CD4-positive, alpha-beta T cell (primary cell): ENCODE measurements around the gene CCDC3. TPM values are rescaled to one million over a fixed set of nuclear protein-coding genes. Genes with fewer than 3 reads are reported as not detected.

Source experiments
- ATAC-seq: fragments of 200-7000 bp; cut with Tn5 transposase; one replicate; pipeline ENCODE4 v1.10.0; 2022; ENCODE audit warnings: mild to moderate bottlenecking; ENCODE audit not compliant: poor library complexity
- CTCF ChIA-PET: fragments of 350-600 bp; sonication (Branson Sonifier 250); formaldehyde crosslinking; loops from one replicate; lab custom pipeline; 2021; ENCODE audit warnings: antibody characterized with exemption, inconsistent platforms; lab: Charles Lee
- POLR2A ChIA-PET: fragments of 350-600 bp; sonication (Branson Sonifier 250); formaldehyde crosslinking; loops from one replicate; lab custom pipeline; 2021; ENCODE audit warnings: antibody characterized with exemption, inconsistent platforms; lab: Charles Lee
- DNase-seq, 14 experiments: peaks; one replicate each; pipeline ENCODE4 v3.0.0-alpha.2; 2013 to 2020; ENCODE audit warnings: mixed read lengths in 2 of 14
- H3K27ac ChIP-seq, 2 donors: one replicate each; pipeline versions ENCODE4 v1.5.1 to v1.7.0; 2013; ENCODE audit warnings: low read length in 2 of 2, low read depth in 1 of 2, mild to moderate bottlenecking in 1 of 2
- H3K27me3 ChIP-seq, 2 experiments: 1 replicate in 1 of 2; 2 replicates in 1 of 2; pipeline versions ENCODE4 v1.6.1 to v1.7.0; 2013; ENCODE audit warnings: low read length in 2 of 2, control low read depth in 1 of 2, mild to moderate bottlenecking in 1 of 2, moderate library complexity in 1 of 2; ENCODE audit not compliant: insufficient read depth in 2 of 2, control insufficient read depth in 1 of 2
- H3K36me3 ChIP-seq: one replicate; pipeline ENCODE4 v1.6.1; 2013; ENCODE audit warnings: low read length, control low read depth; ENCODE audit not compliant: insufficient read depth
- H3K4me1 ChIP-seq: one replicate; pipeline ENCODE4 v1.6.1; 2013; ENCODE audit warnings: low read length, control low read depth; ENCODE audit not compliant: insufficient read depth
- H3K4me3 ChIP-seq: one replicate; pipeline ENCODE4 v1.5.1; 2013; ENCODE audit warnings: mild to moderate bottlenecking, low read length, moderate library complexity
- H3K9me3 ChIP-seq, 2 experiments: 1 replicate in 1 of 2; 2 replicates in 1 of 2; pipeline versions ENCODE4 v1.6.1 to v1.7.0; 2013; ENCODE audit warnings: low read length in 2 of 2, mild to moderate bottlenecking in 2 of 2, control low read depth in 1 of 2, moderate library complexity in 1 of 2; ENCODE audit not compliant: control insufficient read depth in 1 of 2, insufficient read depth in 1 of 2
- H3K27ac Mint-ChIP-seq: one replicate; pipeline ENCODE4 v1.8.0; 2020; ENCODE audit warnings: mixed read lengths
- H3K27me3 Mint-ChIP-seq: one replicate; pipeline ENCODE4 v1.8.0; 2021; ENCODE audit warnings: mixed read lengths
- H3K36me3 Mint-ChIP-seq: one replicate; pipeline ENCODE4 v1.8.0; 2021; ENCODE audit warnings: low read depth, mixed read lengths
- H3K4me1 Mint-ChIP-seq: one replicate; pipeline ENCODE4 v1.8.0; 2021; ENCODE audit warnings: low read depth, mixed read lengths
- H3K4me3 Mint-ChIP-seq: one replicate; pipeline ENCODE4 v1.8.0; 2020; ENCODE audit warnings: mild to moderate bottlenecking, mixed read lengths
- H3K9me3 Mint-ChIP-seq: one replicate; pipeline ENCODE4 v1.8.0; 2020; ENCODE audit warnings: mixed read lengths
- intact Hi-C, 2 experiments: fragments of 100-400 bp; cut with DNase I in 1 of 2; cut with micrococcal nuclease in 1 of 2; formaldehyde crosslinking; loops; one replicate each; pipeline versions ENCODE4 v1.15.1 to v1.9.0; 2023 to 2025; cut with DNase I, micrococcal nuclease
- total RNA-seq, 174 experiments: library from RNA in 2 of 174; stranded (reverse) in 2 of 174; gene quantifications; one replicate each; pipeline ENCODE4 v1.2.3 and lab custom pipeline; 2021 to 2026
- TF ChIP-seq, protein P1 (sequence below): fragments of 200-600 bp; IDR thresholded peaks from one replicate; pipeline ENCODE4 v1.8.0; 2022; ENCODE audit warnings: antibody characterized with exemption, mild to moderate bottlenecking

The CCDC3 gene
- total RNA-seq, 2 experiments from 2014 or later = 0.08 TPM; not detected in 1

DNA sequence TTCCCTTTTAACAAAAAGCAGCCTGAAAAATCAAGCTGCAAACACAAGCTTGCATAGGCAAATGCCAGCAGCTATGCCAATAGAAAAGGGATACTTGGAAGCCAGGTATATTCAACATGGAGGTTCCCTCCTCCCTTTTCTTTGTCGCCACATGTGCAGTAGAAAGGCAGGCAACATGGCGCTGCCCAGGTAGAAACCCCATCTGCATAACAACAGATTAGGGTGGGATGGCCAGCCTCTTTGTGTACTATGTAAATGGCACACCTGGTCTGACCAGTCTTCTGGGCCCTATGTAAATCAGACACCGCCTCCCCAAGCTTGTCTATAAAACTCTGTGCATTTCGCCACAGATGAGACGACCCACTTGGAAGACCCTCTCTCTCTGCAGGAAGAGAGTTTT lies 58.1 kb downstream of the CCDC3 start:
- H3K4me1 ChIP-seq = no peaks in the 10 kb centered on the region
- H3K27ac Mint-ChIP-seq = no peak overlapping the region
- no peaks in the 10 kb centered on the region for H3K9me3 ChIP-seq
- TF ChIP-seq, protein P1, sequence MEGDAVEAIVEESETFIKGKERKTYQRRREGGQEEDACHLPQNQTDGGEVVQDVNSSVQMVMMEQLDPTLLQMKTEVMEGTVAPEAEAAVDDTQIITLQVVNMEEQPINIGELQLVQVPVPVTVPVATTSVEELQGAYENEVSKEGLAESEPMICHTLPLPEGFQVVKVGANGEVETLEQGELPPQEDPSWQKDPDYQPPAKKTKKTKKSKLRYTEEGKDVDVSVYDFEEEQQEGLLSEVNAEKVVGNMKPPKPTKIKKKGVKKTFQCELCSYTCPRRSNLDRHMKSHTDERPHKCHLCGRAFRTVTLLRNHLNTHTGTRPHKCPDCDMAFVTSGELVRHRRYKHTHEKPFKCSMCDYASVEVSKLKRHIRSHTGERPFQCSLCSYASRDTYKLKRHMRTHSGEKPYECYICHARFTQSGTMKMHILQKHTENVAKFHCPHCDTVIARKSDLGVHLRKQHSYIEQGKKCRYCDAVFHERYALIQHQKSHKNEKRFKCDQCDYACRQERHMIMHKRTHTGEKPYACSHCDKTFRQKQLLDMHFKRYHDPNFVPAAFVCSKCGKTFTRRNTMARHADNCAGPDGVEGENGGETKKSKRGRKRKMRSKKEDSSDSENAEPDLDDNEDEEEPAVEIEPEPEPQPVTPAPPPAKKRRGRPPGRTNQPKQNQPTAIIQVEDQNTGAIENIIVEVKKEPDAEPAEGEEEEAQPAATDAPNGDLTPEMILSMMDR = no peak
- CTCF ChIA-PET = interaction anchor here (0.6 kb wide), 1 partner anchor 98 kb away, joined by 3 read pairs; no protein-coding TSS in a partner anchor
- no peak overlapping the region for H3K27ac ChIP-seq
- DNase-seq = no peak
- no peaks in the 10 kb centered on the region for H3K9me3 Mint-ChIP-seq
- H3K4me1 Mint-ChIP-seq = no peaks in the 10 kb centered on the region
- ATAC-seq = no peak
- POLR2A ChIA-PET = no interaction called here
- H3K36me3 Mint-ChIP-seq = no peaks in the 10 kb centered on the region
- peaks cover 19% of the 10 kb centered on the region for H3K27me3 Mint-ChIP-seq
- no peaks in the 10 kb centered on the region for H3K36me3 ChIP-seq
- no peak overlapping the region for H3K4me3 Mint-ChIP-seq
- intact Hi-C loops = no loop called here
- no peaks in the 10 kb centered on the region for H3K27me3 ChIP-seq
- no peak overlapping the region for H3K4me3 ChIP-seq

DNA sequence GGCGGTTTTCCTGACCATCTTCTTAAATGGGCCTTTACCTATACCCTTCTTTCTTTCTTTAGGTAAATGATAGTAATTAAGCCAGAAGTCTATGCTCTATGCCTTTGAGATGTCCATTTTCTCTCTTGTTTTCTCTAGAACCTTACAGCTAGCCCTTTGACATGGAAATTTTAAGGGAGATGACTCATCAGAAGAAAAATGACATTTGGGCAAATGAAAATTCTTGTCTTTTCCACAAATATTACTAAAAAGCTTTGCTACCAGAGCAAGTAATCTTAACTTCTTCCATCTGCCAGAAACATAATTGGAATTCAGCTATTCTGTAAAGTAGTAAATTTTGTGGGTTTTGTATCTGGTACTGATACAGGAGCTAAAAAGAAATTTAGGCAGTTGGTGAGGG lies 59.5 kb downstream of the CCDC3 start:
- H3K27me3 Mint-ChIP-seq = peaks cover 29% of the 10 kb centered on the region
- POLR2A ChIA-PET = no interaction called here
- no peak overlapping the region for H3K4me3 Mint-ChIP-seq
- TF ChIP-seq, protein P1 = no peak
- ATAC-seq (no peak), DNase-seq (no peak)
- no peak overlapping the region for H3K27ac ChIP-seq
- no peaks in the 10 kb centered on the region for H3K4me1 Mint-ChIP-seq
- no peaks in the 10 kb centered on the region for H3K36me3 ChIP-seq
- H3K36me3 Mint-ChIP-seq = no peaks in the 10 kb centered on the region
- no peaks in the 10 kb centered on the region for H3K9me3 Mint-ChIP-seq
- CTCF ChIA-PET = no interaction called here
- no peaks in the 10 kb centered on the region for H3K27me3 ChIP-seq
- H3K4me1 ChIP-seq = no peaks in the 10 kb centered on the region
- intact Hi-C loops = no loop called here
- H3K4me3 ChIP-seq = no peak overlapping the region
- H3K9me3 ChIP-seq = no peaks in the 10 kb centered on the region
- no peak overlapping the region for H3K27ac Mint-ChIP-seq

DNA sequence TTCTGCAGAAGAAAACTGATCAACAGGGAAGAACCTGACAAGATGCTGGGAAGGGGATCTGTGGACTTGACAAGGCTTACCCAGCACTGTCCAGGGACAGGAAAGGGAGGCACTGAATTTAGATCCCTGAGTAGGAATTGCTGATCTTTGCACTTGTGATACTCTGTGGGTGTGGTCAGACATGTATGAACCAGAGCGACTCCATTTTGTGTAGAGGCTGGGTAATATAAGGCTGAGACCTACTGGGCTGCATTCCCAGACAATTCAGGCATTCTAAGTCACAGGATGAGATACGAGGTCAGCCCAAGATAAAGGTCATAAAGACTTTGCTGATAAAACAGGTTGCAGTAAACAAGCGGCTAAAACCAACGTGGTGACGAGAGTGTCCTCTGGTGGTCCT lies 60.7 kb downstream of the CCDC3 start:
- intact Hi-C loops = no loop called here

More for the DNA sequence above, 60.7 kb downstream of the CCDC3 start:
- Mint-ChIP-seq H3K27ac (no peak overlapping the region), H3K4me3 (no peak overlapping the region), H3K27me3 (peaks cover 32% of the 10 kb centered on the region), H3K4me1 (no peaks in the 10 kb centered on the region), H3K9me3 (no peaks in the 10 kb centered on the region), H3K36me3 (no peaks in the 10 kb centered on the region)
- TF ChIP-seq, protein P1 = no peak
- ChIA-PET CTCF (no interaction called here), POLR2A (no interaction called here)
- Histone ChIP-seq H3K27me3 (no peaks in the 10 kb centered on the region), H3K36me3 (no peaks in the 10 kb centered on the region), H3K27ac (no peak overlapping the region), H3K4me3 (no peak overlapping the region), H3K9me3 (no peaks in the 10 kb centered on the region), H3K4me1 (no peaks in the 10 kb centered on the region)
- no peak for ATAC-seq
- no peak for DNase-seq
